GM23338 (cell line): ENCODE data around the gene RAB31. TPM values are rescaled to one million over a fixed set of nuclear protein-coding genes. Genes with fewer than 3 reads are reported as not detected.

Experiments used
- ATAC-seq: fragments of 200-7000 bp; cut with Tn5 transposase; 3 replicates; pipeline ENCODE4 v1.9.1; 2020
- DNase-seq: peaks from one replicate; pipeline ENCODE4 v3.0.0-alpha.2; 2015; ENCODE audit warnings: low spot score
- H2AFZ ChIP-seq: fragments of 200-600 bp; sonication (generic); 2 replicates; pipeline ENCODE4 v1.8.0; 2016; ENCODE audit warnings: antibody characterized with exemption, mild to moderate bottlenecking, moderate library complexity
- H3F3A ChIP-seq: fragments of 200-600 bp; sonication (generic); replicated peaks from 2 replicates; pipeline ENCODE4 v1.8.0; 2017; ENCODE audit warnings: antibody characterized with exemption, mixed run types, low read depth
- H3K27ac ChIP-seq: fragments of 200-600 bp; sonication (generic); 2 replicates; pipeline ENCODE4 v1.6.1; 2016; ENCODE audit warnings: low read depth
- H3K27me3 ChIP-seq: fragments of 200-600 bp; sonication (generic); 2 replicates; pipeline ENCODE4 v1.8.0; 2016; ENCODE audit warnings: mild to moderate bottlenecking, mixed run types, moderate library complexity; ENCODE audit not compliant: insufficient read depth
- H3K36me3 ChIP-seq: fragments of 200-600 bp; sonication (generic); 2 replicates; pipeline ENCODE4 v1.8.0; 2016; ENCODE audit warnings: mild to moderate bottlenecking; ENCODE audit not compliant: insufficient read depth
- H3K4me1 ChIP-seq: fragments of 200-600 bp; sonication (generic); 2 replicates; pipeline ENCODE4 v1.8.0; 2016; ENCODE audit warnings: mild to moderate bottlenecking, moderate library complexity; ENCODE audit not compliant: insufficient read depth
- H3K4me2 ChIP-seq: fragments of 200-600 bp; sonication (generic); 2 replicates; pipeline ENCODE4 v1.7.1; 2017; ENCODE audit warnings: mixed run types
- H3K4me3 ChIP-seq: fragments of 200-600 bp; sonication (generic); 2 replicates; pipeline ENCODE4 v1.6.1; 2016; ENCODE audit warnings: mixed run types
- H3K79me2 ChIP-seq: fragments of 200-600 bp; sonication (generic); replicated peaks from 2 replicates; pipeline ENCODE4 v1.8.0; 2017; ENCODE audit warnings: mild to moderate bottlenecking; ENCODE audit not compliant: insufficient read depth
- H3K9me2 ChIP-seq: fragments of 200-600 bp; sonication (generic); 2 replicates; pipeline ENCODE4 v1.8.0; 2017; ENCODE audit not compliant: insufficient read depth
- H4K20me1 ChIP-seq: fragments of 200-600 bp; sonication (generic); replicated peaks from 2 replicates; pipeline ENCODE4 v1.8.0; 2017; ENCODE audit warnings: mild to moderate bottlenecking; ENCODE audit not compliant: insufficient read depth
- H3K27ac Mint-ChIP-seq: 2 replicates; pipeline ENCODE4 v1.8.0; 2020; ENCODE audit warnings: inconsistent platforms, mild to moderate bottlenecking, moderate library complexity, mixed read lengths
- H3K27me3 Mint-ChIP-seq: 3 replicates; pipeline ENCODE4 v1.8.0; 2022; ENCODE audit warnings: low read depth, mild to moderate bottlenecking, moderate library complexity, mixed read lengths, inconsistent platforms; ENCODE audit not compliant: insufficient read depth, poor library complexity
- H3K36me3 Mint-ChIP-seq: 3 replicates; pipeline ENCODE4 v1.8.0; 2021; ENCODE audit warnings: low read depth, mild to moderate bottlenecking, inconsistent platforms, moderate library complexity, mixed read lengths
- H3K4me1 Mint-ChIP-seq: 3 replicates; pipeline ENCODE4 v1.8.0; 2020; ENCODE audit warnings: mild to moderate bottlenecking, inconsistent platforms, mixed read lengths
- H3K4me3 Mint-ChIP-seq: 3 replicates; pipeline ENCODE4 v1.8.0; 2021; ENCODE audit warnings: moderate library complexity, mild to moderate bottlenecking, inconsistent platforms, mixed read lengths
- H3K9me3 Mint-ChIP-seq: 3 replicates; pipeline ENCODE4 v1.8.0; 2020; ENCODE audit warnings: moderate library complexity, mild to moderate bottlenecking, inconsistent platforms, mixed read lengths
- CREB1 ChIP-seq: fragments of 250-450 bp; sonication (Bioruptor Pico); IDR thresholded peaks from 2 replicates; pipeline ENCODE4 v1.5.0; 2020; ENCODE audit warnings: low read depth, mild to moderate bottlenecking, moderate library complexity
- EZH2 ChIP-seq: fragments of 200-600 bp; sonication (generic); IDR thresholded peaks from one replicate; pipeline ENCODE4 v1.8.0; 2017; ENCODE audit warnings: antibody characterized with exemption, mild to moderate bottlenecking, low read depth; ENCODE audit not compliant: unreplicated experiment
- EZH2phosphoT487 ChIP-seq: fragments of 200-600 bp; sonication (generic); IDR thresholded peaks from one replicate; pipeline ENCODE4 v1.8.1; 2018; ENCODE audit warnings: antibody characterized with exemption; ENCODE audit not compliant: unreplicated experiment
- JUNB ChIP-seq: IDR thresholded peaks from one replicate; pipeline ENCODE4 v1.6.1; 2016; ENCODE audit warnings: antibody characterized with exemption; ENCODE audit not compliant: unreplicated experiment
- NANOG ChIP-seq: IDR thresholded peaks from 2 replicates; pipeline ENCODE4 v1.6.1; 2016; ENCODE audit warnings: antibody characterized with exemption, borderline replicate concordance
- POLR2AphosphoS5 ChIP-seq: IDR thresholded peaks from 2 replicates; pipeline ENCODE4 v1.6.1; 2016; ENCODE audit warnings: antibody characterized with exemption, low read depth
- STAT1 ChIP-seq: IDR thresholded peaks from one replicate; pipeline ENCODE4 v1.6.1; 2016; ENCODE audit warnings: antibody characterized with exemption; ENCODE audit not compliant: unreplicated experiment
- ZNF114 ChIP-seq: fragments of 250-450 bp; sonication (Bioruptor Pico); IDR thresholded peaks from 2 replicates; pipeline ENCODE4 v1.5.0; 2020; ENCODE audit warnings: mild to moderate bottlenecking, moderate library complexity
- ZNF331 ChIP-seq: fragments of 250-450 bp; sonication (Bioruptor Pico); IDR thresholded peaks from 2 replicates; pipeline ENCODE4 v1.5.0; 2020; ENCODE audit warnings: low read depth, mild to moderate bottlenecking, moderate library complexity
- polyA plus RNA-seq: library from polyadenylated mRNA; unstranded; fragments of >200 nt; fragmentation: Nextera tagmentation; extraction: Ambion mirVana; gene quantifications from 2 replicates; pipeline ENCODE4 v1.2.1, GENCODE V29; 2016
- total RNA-seq: library from RNA; depleted of rRNA; stranded (reverse); fragments of >200 nt; shearing (Covaris generic); gene quantifications from 2 replicates; pipeline ENCODE4 v1.2.3, GENCODE V29; 2014
- TF ChIP-seq, protein P1 (sequence below): fragments of 250-450 bp; sonication (Bioruptor Pico); IDR thresholded peaks from 2 replicates; pipeline ENCODE4 v1.5.0; 2020; ENCODE audit warnings: mild to moderate bottlenecking, moderate library complexity
- TF ChIP-seq, protein P2 (sequence below), 2 experiments: fragments of 200-600 bp in 1 of 2; sonication (generic) in 1 of 2; conservative IDR thresholded peaks; 2 replicates each; pipeline versions ENCODE4 v1.5.1 to v1.6.1; 2016 to 2017; ENCODE audit warnings: antibody characterized with exemption in 2 of 2, low read depth in 2 of 2, mild to moderate bottlenecking in 2 of 2, moderate library complexity in 1 of 2
- TF ChIP-seq, protein P3 (sequence below): IDR thresholded peaks from one replicate; pipeline ENCODE4 v1.6.1; 2018; ENCODE audit warnings: antibody characterized with exemption; ENCODE audit not compliant: unreplicated experiment
- TF ChIP-seq, protein P4 (sequence below): IDR thresholded peaks from 2 replicates; pipeline ENCODE4 v1.6.1; 2016; ENCODE audit warnings: antibody characterized with exemption

The RAB31 gene
- total and polyA plus RNA-seq, 2 experiments from 2014 or later, result 33.8 to 46.1 TPM

DNA sequence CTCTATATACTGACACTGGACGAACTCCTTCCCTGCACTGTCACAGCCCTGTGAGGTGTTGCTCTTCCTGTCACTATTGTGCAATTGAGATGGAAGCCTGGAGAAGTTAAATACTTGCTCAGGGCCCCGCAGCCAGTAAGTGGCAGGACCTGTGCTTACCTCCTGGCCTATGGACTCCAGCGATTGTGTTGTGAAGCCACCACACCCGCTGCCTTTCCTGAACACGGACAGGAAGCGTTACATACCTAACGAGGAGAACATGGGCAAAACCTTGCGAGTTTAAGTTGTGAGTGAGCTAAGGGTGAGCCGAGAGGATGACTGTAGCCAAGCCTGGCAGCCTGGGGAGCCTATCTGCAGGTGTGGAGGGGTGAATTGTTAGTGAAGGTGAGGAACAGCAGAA, 26.1 kb downstream of the RAB31 start:
- Mint-ChIP-seq H3K36me3 (no peaks in the 10 kb centered on the region), H3K9me3 (no peaks in the 10 kb centered on the region), H3K27ac (peak overlapping the region; percentile 76; the same call in 1 of the 2 replicates), H3K4me3 (no peak overlapping the region), H3K4me1 (peaks cover 15% of the 10 kb centered on the region), H3K27me3 (peaks cover 5% of the 10 kb centered on the region)
- TF ChIP-seq, protein P1, sequence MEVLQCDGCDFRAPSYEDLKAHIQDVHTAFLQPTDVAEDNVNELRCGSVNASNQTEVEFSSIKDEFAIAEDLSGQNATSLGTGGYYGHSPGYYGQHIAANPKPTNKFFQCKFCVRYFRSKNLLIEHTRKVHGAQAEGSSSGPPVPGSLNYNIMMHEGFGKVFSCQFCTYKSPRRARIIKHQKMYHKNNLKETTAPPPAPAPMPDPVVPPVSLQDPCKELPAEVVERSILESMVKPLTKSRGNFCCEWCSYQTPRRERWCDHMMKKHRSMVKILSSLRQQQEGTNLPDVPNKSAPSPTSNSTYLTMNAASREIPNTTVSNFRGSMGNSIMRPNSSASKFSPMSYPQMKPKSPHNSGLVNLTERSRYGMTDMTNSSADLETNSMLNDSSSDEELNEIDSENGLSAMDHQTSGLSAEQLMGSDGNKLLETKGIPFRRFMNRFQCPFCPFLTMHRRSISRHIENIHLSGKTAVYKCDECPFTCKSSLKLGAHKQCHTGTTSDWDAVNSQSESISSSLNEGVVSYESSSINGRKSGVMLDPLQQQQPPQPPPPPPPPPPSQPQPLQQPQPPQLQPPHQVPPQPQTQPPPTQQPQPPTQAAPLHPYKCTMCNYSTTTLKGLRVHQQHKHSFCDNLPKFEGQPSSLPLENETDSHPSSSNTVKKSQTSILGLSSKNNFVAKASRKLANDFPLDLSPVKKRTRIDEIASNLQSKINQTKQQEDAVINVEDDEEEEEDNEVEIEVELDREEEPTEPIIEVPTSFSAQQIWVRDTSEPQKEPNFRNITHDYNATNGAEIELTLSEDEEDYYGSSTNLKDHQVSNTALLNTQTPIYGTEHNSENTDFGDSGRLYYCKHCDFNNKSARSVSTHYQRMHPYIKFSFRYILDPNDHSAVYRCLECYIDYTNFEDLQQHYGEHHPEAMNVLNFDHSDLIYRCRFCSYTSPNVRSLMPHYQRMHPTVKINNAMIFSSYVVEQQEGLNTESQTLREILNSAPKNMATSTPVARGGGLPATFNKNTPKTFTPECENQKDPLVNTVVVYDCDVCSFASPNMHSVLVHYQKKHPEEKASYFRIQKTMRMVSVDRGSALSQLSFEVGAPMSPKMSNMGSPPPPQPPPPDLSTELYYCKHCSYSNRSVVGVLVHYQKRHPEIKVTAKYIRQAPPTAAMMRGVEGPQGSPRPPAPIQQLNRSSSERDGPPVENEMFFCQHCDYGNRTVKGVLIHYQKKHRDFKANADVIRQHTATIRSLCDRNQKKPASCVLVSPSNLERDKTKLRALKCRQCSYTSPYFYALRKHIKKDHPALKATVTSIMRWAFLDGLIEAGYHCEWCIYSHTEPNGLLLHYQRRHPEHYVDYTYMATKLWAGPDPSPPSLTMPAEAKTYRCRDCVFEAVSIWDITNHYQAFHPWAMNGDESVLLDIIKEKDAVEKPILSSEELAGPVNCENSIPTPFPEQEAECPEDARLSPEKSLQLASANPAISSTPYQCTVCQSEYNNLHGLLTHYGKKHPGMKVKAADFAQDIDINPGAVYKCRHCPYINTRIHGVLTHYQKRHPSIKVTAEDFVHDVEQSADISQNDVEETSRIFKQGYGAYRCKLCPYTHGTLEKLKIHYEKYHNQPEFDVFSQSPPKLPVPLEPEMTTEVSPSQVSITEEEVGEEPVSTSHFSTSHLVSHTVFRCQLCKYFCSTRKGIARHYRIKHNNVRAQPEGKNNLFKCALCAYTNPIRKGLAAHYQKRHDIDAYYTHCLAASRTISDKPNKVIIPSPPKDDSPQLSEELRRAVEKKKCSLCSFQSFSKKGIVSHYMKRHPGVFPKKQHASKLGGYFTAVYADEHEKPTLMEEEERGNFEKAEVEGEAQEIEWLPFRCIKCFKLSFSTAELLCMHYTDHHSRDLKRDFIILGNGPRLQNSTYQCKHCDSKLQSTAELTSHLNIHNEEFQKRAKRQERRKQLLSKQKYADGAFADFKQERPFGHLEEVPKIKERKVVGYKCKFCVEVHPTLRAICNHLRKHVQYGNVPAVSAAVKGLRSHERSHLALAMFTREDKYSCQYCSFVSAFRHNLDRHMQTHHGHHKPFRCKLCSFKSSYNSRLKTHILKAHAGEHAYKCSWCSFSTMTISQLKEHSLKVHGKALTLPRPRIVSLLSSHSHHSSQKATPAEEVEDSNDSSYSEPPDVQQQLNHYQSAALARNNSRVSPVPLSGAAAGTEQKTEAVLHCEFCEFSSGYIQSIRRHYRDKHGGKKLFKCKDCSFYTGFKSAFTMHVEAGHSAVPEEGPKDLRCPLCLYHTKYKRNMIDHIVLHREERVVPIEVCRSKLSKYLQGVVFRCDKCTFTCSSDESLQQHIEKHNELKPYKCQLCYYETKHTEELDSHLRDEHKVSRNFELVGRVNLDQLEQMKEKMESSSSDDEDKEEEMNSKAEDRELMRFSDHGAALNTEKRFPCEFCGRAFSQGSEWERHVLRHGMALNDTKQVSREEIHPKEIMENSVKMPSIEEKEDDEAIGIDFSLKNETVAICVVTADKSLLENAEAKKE (CRISPR knock-in tag), result no peak
- TF ChIP-seq ZNF114 (CRISPR knock-in tag), result no peak
- TF ChIP-seq CREB1, result no peak
- TF ChIP-seq, protein P2, sequence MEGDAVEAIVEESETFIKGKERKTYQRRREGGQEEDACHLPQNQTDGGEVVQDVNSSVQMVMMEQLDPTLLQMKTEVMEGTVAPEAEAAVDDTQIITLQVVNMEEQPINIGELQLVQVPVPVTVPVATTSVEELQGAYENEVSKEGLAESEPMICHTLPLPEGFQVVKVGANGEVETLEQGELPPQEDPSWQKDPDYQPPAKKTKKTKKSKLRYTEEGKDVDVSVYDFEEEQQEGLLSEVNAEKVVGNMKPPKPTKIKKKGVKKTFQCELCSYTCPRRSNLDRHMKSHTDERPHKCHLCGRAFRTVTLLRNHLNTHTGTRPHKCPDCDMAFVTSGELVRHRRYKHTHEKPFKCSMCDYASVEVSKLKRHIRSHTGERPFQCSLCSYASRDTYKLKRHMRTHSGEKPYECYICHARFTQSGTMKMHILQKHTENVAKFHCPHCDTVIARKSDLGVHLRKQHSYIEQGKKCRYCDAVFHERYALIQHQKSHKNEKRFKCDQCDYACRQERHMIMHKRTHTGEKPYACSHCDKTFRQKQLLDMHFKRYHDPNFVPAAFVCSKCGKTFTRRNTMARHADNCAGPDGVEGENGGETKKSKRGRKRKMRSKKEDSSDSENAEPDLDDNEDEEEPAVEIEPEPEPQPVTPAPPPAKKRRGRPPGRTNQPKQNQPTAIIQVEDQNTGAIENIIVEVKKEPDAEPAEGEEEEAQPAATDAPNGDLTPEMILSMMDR (conservative IDR thresholded peaks at IDR 0.05; ENCODE audit: low read depth in 2 of 2), result no peak
- no peak for TF ChIP-seq JUNB
- no peak for TF ChIP-seq STAT1
- no peak for TF ChIP-seq NANOG
- TF ChIP-seq ZNF331, result no peak
- TF ChIP-seq POLR2AphosphoS5, result no peak
- no peak for TF ChIP-seq EZH2
- TF ChIP-seq, protein P3, sequence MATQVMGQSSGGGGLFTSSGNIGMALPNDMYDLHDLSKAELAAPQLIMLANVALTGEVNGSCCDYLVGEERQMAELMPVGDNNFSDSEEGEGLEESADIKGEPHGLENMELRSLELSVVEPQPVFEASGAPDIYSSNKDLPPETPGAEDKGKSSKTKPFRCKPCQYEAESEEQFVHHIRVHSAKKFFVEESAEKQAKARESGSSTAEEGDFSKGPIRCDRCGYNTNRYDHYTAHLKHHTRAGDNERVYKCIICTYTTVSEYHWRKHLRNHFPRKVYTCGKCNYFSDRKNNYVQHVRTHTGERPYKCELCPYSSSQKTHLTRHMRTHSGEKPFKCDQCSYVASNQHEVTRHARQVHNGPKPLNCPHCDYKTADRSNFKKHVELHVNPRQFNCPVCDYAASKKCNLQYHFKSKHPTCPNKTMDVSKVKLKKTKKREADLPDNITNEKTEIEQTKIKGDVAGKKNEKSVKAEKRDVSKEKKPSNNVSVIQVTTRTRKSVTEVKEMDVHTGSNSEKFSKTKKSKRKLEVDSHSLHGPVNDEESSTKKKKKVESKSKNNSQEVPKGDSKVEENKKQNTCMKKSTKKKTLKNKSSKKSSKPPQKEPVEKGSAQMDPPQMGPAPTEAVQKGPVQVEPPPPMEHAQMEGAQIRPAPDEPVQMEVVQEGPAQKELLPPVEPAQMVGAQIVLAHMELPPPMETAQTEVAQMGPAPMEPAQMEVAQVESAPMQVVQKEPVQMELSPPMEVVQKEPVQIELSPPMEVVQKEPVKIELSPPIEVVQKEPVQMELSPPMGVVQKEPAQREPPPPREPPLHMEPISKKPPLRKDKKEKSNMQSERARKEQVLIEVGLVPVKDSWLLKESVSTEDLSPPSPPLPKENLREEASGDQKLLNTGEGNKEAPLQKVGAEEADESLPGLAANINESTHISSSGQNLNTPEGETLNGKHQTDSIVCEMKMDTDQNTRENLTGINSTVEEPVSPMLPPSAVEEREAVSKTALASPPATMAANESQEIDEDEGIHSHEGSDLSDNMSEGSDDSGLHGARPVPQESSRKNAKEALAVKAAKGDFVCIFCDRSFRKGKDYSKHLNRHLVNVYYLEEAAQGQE, result no peak
- no peak for TF ChIP-seq EZH2phosphoT487
- TF ChIP-seq, protein P4, sequence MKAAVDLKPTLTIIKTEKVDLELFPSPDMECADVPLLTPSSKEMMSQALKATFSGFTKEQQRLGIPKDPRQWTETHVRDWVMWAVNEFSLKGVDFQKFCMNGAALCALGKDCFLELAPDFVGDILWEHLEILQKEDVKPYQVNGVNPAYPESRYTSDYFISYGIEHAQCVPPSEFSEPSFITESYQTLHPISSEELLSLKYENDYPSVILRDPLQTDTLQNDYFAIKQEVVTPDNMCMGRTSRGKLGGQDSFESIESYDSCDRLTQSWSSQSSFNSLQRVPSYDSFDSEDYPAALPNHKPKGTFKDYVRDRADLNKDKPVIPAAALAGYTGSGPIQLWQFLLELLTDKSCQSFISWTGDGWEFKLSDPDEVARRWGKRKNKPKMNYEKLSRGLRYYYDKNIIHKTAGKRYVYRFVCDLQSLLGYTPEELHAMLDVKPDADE, result no peak
- DNase-seq, result no peak
- no peak for ATAC-seq
- H3K4me1 ChIP-seq, result peaks cover 4% of the 10 kb centered on the region; the same call in 1 of the 2 replicates
- H3K4me3 ChIP-seq, result no peak overlapping the region
- H2AFZ ChIP-seq, result no peak overlapping the region
- H3F3A ChIP-seq, result no peaks in the 10 kb centered on the region
- no peaks in the 10 kb centered on the region for H3K36me3 ChIP-seq
- no peaks in the 10 kb centered on the region for H3K27me3 ChIP-seq
- H4K20me1 ChIP-seq, result 0 out of 2 replicates have a peak, but pooled peaks cover 2% of the 10 kb centered on the region
- no peak overlapping the region for H3K4me2 ChIP-seq
- H3K27ac ChIP-seq, result peak overlapping the region; percentile 32; the same call in 1 of the 2 replicates
- H3K79me2 ChIP-seq, result peaks cover 12% of the 10 kb centered on the region
- H3K9me2 ChIP-seq, result no peaks in the 10 kb centered on the region
